Colonic mucosa (tissue), 4 donors: ENCODE data around the gene SCAMP5. TPM values are rescaled to one million over a fixed set of nuclear protein-coding genes. Genes with fewer than 3 reads are reported as not detected.

Experiments
- DNase-seq: peaks from one replicate; pipeline ENCODE4 v3.0.0-alpha.2; 2020
- H3K27ac ChIP-seq: fragments of 200-600 bp; one replicate; pipeline ENCODE4 v1.8.0; 2021
- H3K27me3 ChIP-seq: fragments of 200-600 bp; one replicate; pipeline ENCODE4 v1.8.0; 2021
- H3K36me3 ChIP-seq: fragments of 200-600 bp; one replicate; pipeline ENCODE4 v1.8.0; 2021
- H3K4me1 ChIP-seq: fragments of 200-600 bp; one replicate; pipeline ENCODE4 v1.8.0; 2021; ENCODE audit warnings: mild to moderate bottlenecking
- H3K4me3 ChIP-seq: fragments of 200-600 bp; one replicate; pipeline ENCODE4 v1.8.0; 2021
- H3K9ac ChIP-seq, 2 donors: one replicate each; pipeline ENCODE4 v1.7.0; 2013; ENCODE audit warnings: control low read depth in 2 of 2, low read depth in 2 of 2, low read length in 2 of 2
- H3K9me3 ChIP-seq: fragments of 200-600 bp; one replicate; pipeline ENCODE4 v1.8.0; 2021
- CTCF ChIP-seq: fragments of 200-600 bp; IDR thresholded peaks from one replicate; pipeline ENCODE4 v1.8.0; 2022; ENCODE audit warnings: antibody characterized with exemption, mild to moderate bottlenecking
- intact Hi-C: fragments of 100-400 bp; cut with DNase I; formaldehyde crosslinking; loops from one replicate; pipeline ENCODE4 v1.14.1; 2022
- total RNA-seq, 2 donors: library from RNA; stranded (reverse); fragmentation: NEBNext Ultra II Directional in 1 of 2; extraction: Animal tissue kit (Norgen Biotek cat#: 25700) in 1 of 2; gene quantifications; one replicate each; pipeline ENCODE4 v1.2.1, GENCODE V29; 2021
- donor health status: healthy.
- donor health status: DM: no; HTN: no; CAD: no.
- donor health status: DM: no; HTN: no; CAD: no.

Gene SCAMP5
- total RNA-seq, 2 donors from 2014 or later = 4.9 to 24.9 TPM

GRCh38 chr15:74958908-74959585 is 36.3 kb upstream of the SCAMP5 start:
- H3K27ac ChIP-seq = peak overlapping the region; percentile 92
- H3K4me3 ChIP-seq = peak overlapping the region; percentile 69
- H3K9ac ChIP-seq = peak overlapping the region; percentile 75 to 92
- TF ChIP-seq CTCF = no peak
- no peaks in the 10 kb centered on the region for H3K9me3 ChIP-seq
- intact Hi-C loops = loop anchor here (10.0 kb wide), 1 partner anchor 324 kb away; no protein-coding TSS in a partner anchor
- peak; percentile 41 for DNase-seq
- peaks cover 18% of the 10 kb centered on the region for H3K4me1 ChIP-seq
- peaks cover 5% of the 10 kb centered on the region for H3K27me3 ChIP-seq
- no peaks in the 10 kb centered on the region for H3K36me3 ChIP-seq

GRCh38 chr15:74959586-74959939 is 35.8 kb upstream of the SCAMP5 start:
- Histone ChIP-seq H3K27me3 (peaks cover 5% of the 10 kb centered on the region), H3K36me3 (no peaks in the 10 kb centered on the region), H3K27ac (no peak overlapping the region), H3K4me3 (peak overlapping the region; percentile 69), H3K9ac (peak overlapping the region; percentile 50 to 92), H3K9me3 (no peaks in the 10 kb centered on the region), H3K4me1 (peaks cover 18% of the 10 kb centered on the region)
- intact Hi-C loops = loop anchor here (10.0 kb wide), 1 partner anchor 325 kb away; no protein-coding TSS in a partner anchor
- TF ChIP-seq CTCF = no peak
- no peak for DNase-seq

- Histone ChIP-seq H3K4me1 (peaks cover 15% of the 10 kb centered on the region), H3K9me3 (no peaks in the 10 kb centered on the region), H3K27ac (no peak overlapping the region), H3K9ac (no peak overlapping the region), H3K36me3 (no peaks in the 10 kb centered on the region), H3K27me3 (peaks cover 5% of the 10 kb centered on the region), H3K4me3 (no peak overlapping the region)
- no peak for TF ChIP-seq CTCF
- no peak for DNase-seq
- intact Hi-C loops = no loop called here
Observed at GRCh38 chr15:74960286-74960685, 35.1 kb upstream of the SCAMP5 start.

- Histone ChIP-seq H3K36me3 (no peaks in the 10 kb centered on the region), H3K4me3 (no peak overlapping the region), H3K9me3 (no peaks in the 10 kb centered on the region), H3K4me1 (peaks cover 10% of the 10 kb centered on the region), H3K9ac (no peak overlapping the region), H3K27me3 (peaks cover 5% of the 10 kb centered on the region), H3K27ac (no peak overlapping the region)
- TF ChIP-seq CTCF = no peak
- DNase-seq = no peak
- intact Hi-C loops = no loop called here
Observed at GRCh38 chr15:74960995-74961588, 34.3 kb upstream of the SCAMP5 start.

DNA sequence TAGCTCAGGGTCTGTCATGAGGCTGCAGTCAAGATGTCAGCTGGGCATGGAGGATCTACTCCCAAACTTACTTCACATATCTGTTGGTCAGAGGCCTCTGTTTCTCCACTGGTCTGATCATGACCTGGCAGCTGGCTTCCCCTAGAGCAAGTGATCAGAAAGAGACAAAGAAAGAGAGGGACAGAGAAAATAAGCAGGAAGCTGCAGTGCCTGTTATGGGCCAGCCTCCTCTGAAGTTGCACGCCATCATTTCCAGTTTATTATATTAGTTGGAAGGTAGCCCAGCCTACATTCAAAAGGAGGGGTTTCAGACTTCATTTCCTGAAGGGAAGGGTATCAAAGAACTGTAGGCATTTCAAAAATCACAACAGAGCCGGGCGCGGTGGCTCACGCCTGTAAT is 33.7 kb upstream of the SCAMP5 start:
- Histone ChIP-seq H3K4me3 (no peak overlapping the region), H3K4me1 (peaks cover 10% of the 10 kb centered on the region), H3K27ac (no peak overlapping the region), H3K9me3 (no peaks in the 10 kb centered on the region), H3K27me3 (peaks cover 5% of the 10 kb centered on the region), H3K36me3 (no peaks in the 10 kb centered on the region), H3K9ac (no peak overlapping the region)
- DNase-seq = no peak
- intact Hi-C loops = no loop called here
- no peak for TF ChIP-seq CTCF
